GM23248 (cell line): ENCODE results near the gene NAXE. TPM values are rescaled to one million over a fixed set of nuclear protein-coding genes. Genes with fewer than 3 reads are reported as not detected.
"Not testable (repeated sequence)": the region's sequence is repeated elsewhere in the genome, so short reads cannot be mapped to it uniquely, and the experiment has no call there.

ENCODE experiments used
- DNase-seq: peaks from one replicate; pipeline ENCODE4 v3.0.0-alpha.2; 2015
- H2AFZ ChIP-seq: fragments of 200-600 bp; sonication (generic); 2 replicates; pipeline ENCODE4 v1.6.1; 2016; ENCODE audit warnings: antibody characterized with exemption
- H3F3A ChIP-seq: fragments of 200-600 bp; sonication (generic); 2 replicates; pipeline ENCODE4 v1.6.1; 2016; ENCODE audit warnings: mild to moderate bottlenecking, antibody characterized with exemption, mixed run types; ENCODE audit not compliant: insufficient read depth
- H3K27ac ChIP-seq: fragments of 200-600 bp; sonication (generic); 2 replicates; pipeline ENCODE4 v1.5.1; 2016; ENCODE audit warnings: mild to moderate bottlenecking
- H3K27me3 ChIP-seq: fragments of 200-600 bp; sonication (generic); replicated peaks from 2 replicates; pipeline ENCODE4 v1.6.1; 2016; ENCODE audit warnings: mild to moderate bottlenecking; ENCODE audit not compliant: insufficient read depth
- H3K36me3 ChIP-seq: fragments of 200-600 bp; sonication (generic); 2 replicates; pipeline ENCODE4 v1.6.1; 2016; ENCODE audit warnings: low read depth, mild to moderate bottlenecking
- H3K4me1 ChIP-seq: fragments of 200-600 bp; sonication (generic); 2 replicates; pipeline ENCODE4 v1.6.1; 2016; ENCODE audit warnings: mild to moderate bottlenecking; ENCODE audit not compliant: insufficient read depth
- H3K4me2 ChIP-seq: fragments of 200-600 bp; sonication (generic); one replicate; pipeline ENCODE4 v1.6.1; 2016; ENCODE audit warnings: mild to moderate bottlenecking; ENCODE audit not compliant: unreplicated experiment
- H3K4me3 ChIP-seq: fragments of 200-600 bp; sonication (generic); 2 replicates; pipeline ENCODE4 v1.5.1; 2016; ENCODE audit warnings: mild to moderate bottlenecking
- H3K79me2 ChIP-seq: fragments of 200-600 bp; sonication (generic); 2 replicates; pipeline ENCODE4 v1.6.1; 2016; ENCODE audit warnings: mild to moderate bottlenecking; ENCODE audit not compliant: insufficient read depth
- H3K9ac ChIP-seq: fragments of 200-600 bp; sonication (generic); 2 replicates; pipeline ENCODE4 v1.6.1; 2016; ENCODE audit warnings: mild to moderate bottlenecking
- H3K9me2 ChIP-seq: fragments of 200-600 bp; sonication (generic); 2 replicates; pipeline ENCODE4 v1.6.1; 2016; ENCODE audit warnings: mixed run types, mild to moderate bottlenecking, moderate library complexity; ENCODE audit not compliant: insufficient read depth
- H3K9me3 ChIP-seq: fragments of 200-600 bp; sonication (generic); one replicate; pipeline ENCODE4 v1.6.1; 2017; ENCODE audit warnings: low read depth
- H4K20me1 ChIP-seq: fragments of 200-600 bp; sonication (generic); 2 replicates; pipeline ENCODE4 v1.6.0; 2016; ENCODE audit not compliant: insufficient read depth
- EZH2 ChIP-seq: fragments of 200-600 bp; sonication (generic); IDR thresholded peaks from 2 replicates; pipeline ENCODE4 v1.6.1; 2018; ENCODE audit warnings: antibody characterized with exemption, mild to moderate bottlenecking; ENCODE audit not compliant: insufficient read depth, poor library complexity, severe bottlenecking
- EZH2phosphoT487 ChIP-seq: fragments of 200-600 bp; sonication (generic); IDR thresholded peaks from 2 replicates; pipeline ENCODE4 v1.6.1; 2018; ENCODE audit warnings: antibody characterized with exemption, moderate library complexity, mild to moderate bottlenecking, low read depth; ENCODE audit not compliant: insufficient read depth
- WGBS, 2 experiments: methylation state at CpG; one replicate each; pipeline ENCODE4 v1.1.6; 2015 to 2017; ENCODE audit warnings: low lambda C conversion rate in 2 of 2, low coverage in 1 of 2; ENCODE audit errors: missing lambda C conversion rate in 2 of 2; 5-methylcytosine and 5-hydroxymethylcytosine counted together
- in situ Hi-C: fragments of 300-500 bp; cut with MboI; formaldehyde crosslinking; loops from 2 replicates; pipeline ENCODE4 v1.15.0; 2020
- polyA plus RNA-seq: library from polyadenylated mRNA; unstranded; fragments of >200 nt; fragmentation: Nextera tagmentation; extraction: Ambion mirVana; gene quantifications from 2 replicates; pipeline ENCODE4 v1.2.1, GENCODE V29; 2016
- total RNA-seq: library from RNA; depleted of rRNA; stranded (reverse); fragments of >200 nt; shearing (Covaris generic); gene quantifications from 2 replicates; pipeline ENCODE4 v1.2.3, GENCODE V29; 2014

The NAXE gene
- total and polyA plus RNA-seq, 2 experiments from 2014 or later, result 51.2 to 87.4 TPM

DNA sequence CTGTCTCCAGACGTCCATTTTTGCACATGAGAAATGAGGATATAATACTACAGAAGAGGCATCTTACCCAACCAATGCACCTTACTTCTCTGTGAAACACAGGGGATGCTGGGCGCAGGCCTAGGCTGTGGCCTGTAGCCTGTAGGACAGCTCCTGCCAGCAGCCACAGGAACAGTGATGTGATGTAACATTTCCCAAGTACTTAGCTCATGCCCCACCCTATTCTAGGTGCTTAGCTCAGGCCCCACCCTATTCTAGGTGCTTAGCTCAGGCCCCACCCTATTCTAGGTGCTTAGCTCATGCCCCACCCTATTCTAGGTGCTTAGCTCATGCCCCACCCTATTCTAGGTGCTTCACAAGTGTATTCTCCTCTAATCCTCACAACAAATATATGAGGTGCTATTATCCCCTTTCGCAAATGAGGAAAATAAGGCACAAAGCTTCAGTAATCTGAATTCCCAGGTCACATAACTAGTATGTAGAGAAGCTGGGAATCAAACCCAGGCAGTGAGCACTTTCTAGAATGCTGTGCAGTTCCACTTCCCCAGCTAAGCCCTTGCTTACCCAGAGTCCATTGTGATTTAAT, 4.6 kb upstream of the NAXE start:
- in situ Hi-C loops, result no loop called here
- no peak for DNase-seq
- 69 to 77% methylated on average over 3 of the region's 3 CpGs for WGBS, 2 experiments
- no peak overlapping the region for H3K4me3 ChIP-seq
- H3F3A ChIP-seq, result no peaks in the 10 kb centered on the region
- no peak overlapping the region for H3K27ac ChIP-seq
- H3K4me1 ChIP-seq, result peaks cover 5% of the 10 kb centered on the region; the same call in 1 of the 2 replicates
- no peak overlapping the region for H3K9ac ChIP-seq
- H3K4me2 ChIP-seq, result no peak overlapping the region
- no peaks in the 10 kb centered on the region for H3K9me3 ChIP-seq
- TF ChIP-seq EZH2phosphoT487 (no peak), EZH2 (no peak)
- no peaks in the 10 kb centered on the region for H3K27me3 ChIP-seq
- no peaks in the 10 kb centered on the region for H3K36me3 ChIP-seq
- H2AFZ ChIP-seq, result no peak overlapping the region
- H3K9me2 ChIP-seq, result no peaks in the 10 kb centered on the region
- no peaks in the 10 kb centered on the region for H4K20me1 ChIP-seq
- peaks cover 3% of the 10 kb centered on the region for H3K79me2 ChIP-seq

DNA sequence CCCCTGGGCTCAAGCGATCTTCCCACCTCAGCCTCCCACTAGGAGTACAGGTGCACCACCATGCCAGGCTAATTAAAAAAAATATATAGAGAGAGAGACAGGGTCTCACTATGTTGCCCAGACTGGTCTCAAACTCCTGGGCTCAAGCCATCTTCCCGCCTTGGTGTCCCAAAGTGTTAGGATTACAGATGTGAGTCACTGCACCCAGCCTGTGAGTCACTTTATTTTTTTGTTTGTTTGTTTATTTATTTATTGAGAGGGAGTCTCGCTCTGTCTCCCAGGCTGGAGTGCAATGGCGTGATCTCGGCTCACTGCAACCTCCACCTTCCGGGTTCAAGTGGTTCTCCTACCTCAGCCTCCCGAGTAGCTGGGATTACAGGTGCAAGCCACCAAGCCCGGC, 3.6 kb upstream of the NAXE start:
- H3K4me3 ChIP-seq, H3K4me2 ChIP-seq, H4K20me1 ChIP-seq, H3F3A ChIP-seq, H3K4me1 ChIP-seq, H3K9me3 ChIP-seq, H3K36me3 ChIP-seq, H3K27ac ChIP-seq, in situ Hi-C loops, H3K27me3 ChIP-seq, H2AFZ ChIP-seq, H3K9me2 ChIP-seq, H3K79me2 ChIP-seq, DNase-seq, H3K9ac ChIP-seq: not testable (repeated sequence)
- 77 to 81% methylated on average over 8 of the region's 8 CpGs for WGBS, 2 experiments

DNA sequence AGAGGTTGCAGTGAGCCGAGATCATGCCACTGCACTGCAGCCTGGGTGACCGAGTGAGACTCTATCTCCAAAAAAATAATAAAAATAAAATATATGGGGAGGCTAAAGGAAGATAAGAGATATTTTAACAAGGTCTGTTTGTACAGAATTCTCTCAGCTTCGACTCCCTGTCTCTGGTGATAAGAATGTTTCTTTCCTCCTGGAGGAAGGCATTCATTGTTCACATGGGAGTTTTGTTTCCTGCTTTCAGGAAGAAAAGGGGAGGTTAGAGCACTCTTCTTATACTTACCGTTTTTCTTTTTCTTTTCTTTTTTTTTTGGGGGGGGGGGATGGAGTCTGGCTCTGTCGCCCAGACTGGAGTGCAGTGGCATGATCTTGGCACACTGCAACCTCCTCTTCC, 2.0 kb upstream of the NAXE start:
- in situ Hi-C loops, result no loop called here
- no peak for DNase-seq
- Histone ChIP-seq H3K9ac (no peak overlapping the region), H3K27ac (no peak overlapping the region), H3K27me3 (no peaks in the 10 kb centered on the region), H3K79me2 (peaks cover 6% of the 10 kb centered on the region), H3K9me2 (no peaks in the 10 kb centered on the region), H3K9me3 (no peaks in the 10 kb centered on the region), H3K36me3 (no peaks in the 10 kb centered on the region), H3K4me2 (no peak overlapping the region), H3F3A (peaks cover 12% of the 10 kb centered on the region; the same call in 1 of the 2 replicates), H3K4me1 (peaks cover 5% of the 10 kb centered on the region; the same call in 1 of the 2 replicates), H3K4me3 (no peak overlapping the region), H2AFZ (no peak overlapping the region), H4K20me1 (no peaks in the 10 kb centered on the region)
- no peak for TF ChIP-seq EZH2phosphoT487
- WGBS, 2 experiments, result 58 to 77% methylated on average over 4 to 5 of the region's 5 CpGs

DNA sequence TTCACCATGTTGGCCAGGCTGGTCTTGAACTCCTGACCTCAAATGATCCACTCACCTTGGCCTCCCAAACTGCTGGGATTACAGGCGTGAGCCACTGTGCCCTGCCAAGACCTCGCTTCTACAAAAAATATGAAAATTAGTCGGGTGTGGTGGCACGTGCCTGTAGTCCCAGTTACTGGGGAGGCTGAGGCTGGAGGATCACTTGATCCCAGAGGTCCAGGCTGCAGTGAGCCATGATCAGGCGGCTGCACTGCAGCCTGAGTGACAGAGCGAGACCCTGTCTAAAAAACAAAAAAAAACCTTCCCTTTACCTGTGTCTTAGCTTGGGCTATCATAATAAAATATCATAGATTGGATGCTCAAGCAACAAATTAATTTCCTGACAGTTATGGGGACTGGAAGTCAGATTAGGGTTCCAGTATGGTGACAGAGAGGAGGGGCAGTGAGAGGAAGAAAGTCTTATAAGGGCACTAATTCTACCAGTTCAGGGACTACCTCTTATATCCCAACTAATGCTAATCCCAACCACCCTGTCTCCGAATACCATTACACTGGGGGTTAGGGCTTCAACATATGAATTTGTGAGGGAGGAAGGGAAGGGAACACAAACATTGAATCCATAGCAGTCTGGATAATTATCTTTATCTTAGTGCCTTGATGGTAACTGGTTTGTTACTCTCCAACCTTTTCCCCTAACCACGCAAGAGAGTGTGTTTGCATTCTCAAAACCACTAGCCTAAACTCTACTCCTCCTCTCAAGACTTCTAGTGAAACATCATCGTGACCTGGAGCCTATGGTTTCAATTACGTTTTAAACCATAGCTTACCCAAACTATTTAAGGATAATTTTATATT, 1.0 kb upstream of the NAXE start:
- no peaks in the 10 kb centered on the region for H3K27me3 ChIP-seq
- H3K4me2 ChIP-seq, result peak overlapping the region; percentile 92
- H3K79me2 ChIP-seq, result peaks cover 6% of the 10 kb centered on the region
- in situ Hi-C loops, result no loop called here
- peak overlapping the region; percentile 89; the same call in 1 of the 2 replicates for H3K9ac ChIP-seq
- no peak overlapping the region for H3K27ac ChIP-seq
- no peaks in the 10 kb centered on the region; the same call in 1 of the 2 replicates for H3K36me3 ChIP-seq
- no peaks in the 10 kb centered on the region for H3K9me3 ChIP-seq
- no peaks in the 10 kb centered on the region for H4K20me1 ChIP-seq
- TF ChIP-seq EZH2phosphoT487 (no peak), EZH2 (no peak)
- peaks cover 5% of the 10 kb centered on the region; the same call in 1 of the 2 replicates for H3K4me1 ChIP-seq
- peaks cover 19% of the 10 kb centered on the region; the same call in 1 of the 2 replicates for H3F3A ChIP-seq
- no peaks in the 10 kb centered on the region for H3K9me2 ChIP-seq
- DNase-seq, result no peak
- 80 to 87% methylated on average over 10 of the region's 10 CpGs for WGBS, 2 experiments
- peak overlapping the region; percentile 99 for H2AFZ ChIP-seq
- H3K4me3 ChIP-seq, result peak overlapping the region; percentile 99
